GM20431 (cell line): ENCODE measurements around the gene RFNG.

Experiments used
- in situ Hi-C: fragments of 300-500 bp; cut with MseI, MboI; formaldehyde crosslinking; loops from one replicate; pipeline ENCODE4 v1.15.0; 2020; ENCODE audit warnings: low sequenced_read_pairs; ENCODE audit not compliant: unreplicated experiment

RFNG gene

DNA sequence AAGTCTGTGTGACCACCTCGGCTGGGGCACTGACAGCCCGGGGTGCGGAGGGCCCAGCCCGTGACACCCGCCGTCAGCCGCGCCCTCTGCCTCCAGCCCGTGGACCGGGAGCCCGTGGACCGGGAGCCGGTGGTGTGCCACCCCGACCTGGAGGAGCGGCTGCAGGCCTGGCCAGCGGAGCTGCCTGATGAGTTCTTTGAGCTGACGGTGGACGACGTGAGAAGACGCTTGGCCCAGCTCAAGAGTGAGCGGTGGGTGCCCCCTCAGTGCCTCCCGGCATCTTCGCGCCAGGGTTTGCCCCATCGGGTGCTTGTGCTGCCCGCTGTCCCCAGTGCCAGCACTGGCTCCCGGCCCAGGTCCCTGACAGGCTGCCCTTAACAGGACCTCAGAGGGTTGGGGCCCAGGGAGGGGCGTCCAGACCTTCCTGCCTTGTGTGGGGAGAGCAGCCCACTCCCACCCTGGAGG is 42.6 kb downstream of the RFNG start:
- in situ Hi-C loops, result no loop called here

DNA sequence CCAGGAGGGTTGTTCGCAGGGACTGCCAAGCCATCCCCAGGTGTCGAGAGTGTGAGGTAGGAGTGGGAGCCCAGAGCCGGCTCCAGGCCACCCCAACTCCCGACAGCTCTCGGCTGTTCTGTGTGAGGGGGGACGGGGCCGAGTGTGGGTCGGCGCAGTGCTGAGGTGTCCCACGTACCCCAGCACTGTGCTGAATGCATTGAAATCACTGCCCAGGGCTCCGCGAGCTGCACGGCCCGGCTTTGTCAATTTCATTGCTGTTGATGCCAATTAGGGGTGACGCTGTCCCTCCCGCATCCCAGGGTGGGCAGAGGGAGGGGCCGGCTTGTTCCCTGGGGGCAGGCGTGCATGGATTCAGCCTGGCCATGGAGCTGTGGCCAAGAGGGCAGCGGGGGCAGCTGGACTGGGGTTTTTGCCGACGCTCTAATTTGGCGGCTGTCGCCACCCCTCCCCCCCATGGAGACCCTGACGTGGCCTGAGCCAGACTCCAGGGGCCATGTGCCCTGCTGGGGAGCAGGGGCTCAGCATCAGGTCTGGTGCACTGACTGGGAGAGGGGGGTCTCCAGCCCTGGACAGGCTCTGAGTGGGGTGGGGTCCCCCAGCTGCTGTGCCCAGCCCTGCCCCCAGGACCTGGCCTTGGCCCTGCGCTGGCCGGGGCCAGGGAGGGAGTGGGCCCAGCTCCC is 43.2 kb downstream of the RFNG start:
- in situ Hi-C loops, result no loop called here

DNA sequence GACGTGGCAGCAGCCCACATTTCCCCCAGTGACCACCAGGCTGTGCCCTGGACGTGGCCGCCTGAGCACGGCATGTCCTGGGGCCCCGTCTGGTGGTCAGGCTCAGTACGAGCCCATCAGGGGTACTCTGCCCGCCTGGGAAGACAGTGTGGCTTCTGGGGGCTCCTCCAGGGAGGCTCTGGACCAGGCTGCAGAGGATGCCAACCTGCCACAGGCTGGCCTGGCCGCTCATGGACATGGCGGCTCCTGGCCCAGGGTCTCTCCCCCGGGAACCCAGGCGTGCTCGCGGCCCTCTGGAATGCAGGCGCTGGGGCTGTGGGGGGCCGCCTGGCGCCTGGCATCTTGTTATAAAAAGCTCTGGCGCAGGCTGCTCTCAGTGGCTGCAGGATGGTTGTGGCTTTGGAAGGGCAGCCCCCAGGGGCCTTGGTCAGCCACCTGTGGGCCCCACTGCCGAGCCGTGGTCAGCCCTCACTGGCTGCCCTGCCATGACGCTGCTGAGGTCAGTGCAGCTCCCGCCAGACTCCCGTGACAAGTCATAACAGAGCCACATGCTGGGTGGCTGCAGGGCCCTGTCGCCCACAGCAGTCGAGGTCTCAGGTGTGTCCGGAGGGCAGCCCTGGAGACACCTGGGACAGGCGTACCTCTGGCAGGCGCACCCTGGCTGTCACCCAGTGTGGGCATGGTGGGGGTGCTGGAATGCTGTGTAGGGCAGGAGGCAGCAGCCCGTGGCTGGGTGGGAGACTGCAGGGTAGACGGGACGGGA is 43.9 kb downstream of the RFNG start:
- in situ Hi-C loops, result no loop called here

DNA sequence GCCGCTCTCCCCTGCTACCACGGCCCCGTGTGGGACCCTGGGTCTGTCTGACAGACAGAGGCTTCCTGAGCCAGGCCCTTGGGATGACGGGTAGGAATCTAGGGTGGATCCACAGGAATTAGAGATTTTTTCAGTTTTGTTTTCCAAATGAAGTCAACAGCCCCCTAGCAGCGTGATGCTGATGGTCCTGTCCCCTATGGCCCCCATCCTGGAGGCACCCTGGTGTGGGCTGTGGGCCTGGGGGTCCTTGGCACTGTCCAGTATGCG is 44.5 kb downstream of the RFNG start:
- in situ Hi-C loops, result no loop called here

DNA sequence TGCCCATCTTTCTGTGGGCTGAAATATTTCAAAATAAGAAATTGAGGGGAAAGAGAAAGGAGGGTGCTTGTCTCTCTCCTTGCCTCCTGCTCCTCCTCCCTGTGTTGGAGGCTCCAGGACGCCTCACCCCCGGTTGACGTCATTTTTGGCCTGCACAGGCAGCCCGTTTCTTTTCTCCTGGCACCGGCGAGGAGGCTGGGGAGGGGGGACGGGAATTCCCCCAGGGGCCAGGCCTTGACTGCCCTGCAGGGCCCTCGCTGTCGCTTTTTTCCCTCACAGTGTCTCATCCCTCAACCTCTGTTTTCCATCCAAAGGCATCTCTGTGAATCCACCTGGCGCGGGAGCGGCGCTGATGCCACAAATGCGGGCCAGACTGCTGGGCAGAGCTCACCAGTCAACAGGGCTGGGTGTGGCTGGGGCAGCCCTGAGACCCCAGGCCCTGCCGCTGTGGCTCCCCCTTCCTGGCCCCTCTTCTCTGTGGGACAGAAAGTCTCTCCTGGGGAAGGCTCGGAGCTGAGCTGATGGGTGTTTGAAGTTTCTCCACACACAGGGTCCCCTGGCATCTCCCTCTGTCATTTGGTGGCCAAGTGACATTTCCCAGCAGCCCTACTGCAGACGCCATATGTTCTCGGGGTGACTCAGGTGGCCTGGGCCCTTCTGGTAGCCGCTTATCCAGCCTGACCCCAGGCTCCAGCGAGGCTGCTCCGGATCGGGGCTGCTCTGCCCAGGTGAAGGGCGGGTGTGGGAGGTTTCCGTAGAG is 45.0 kb downstream of the RFNG start:
- in situ Hi-C loops, result no loop called here

DNA sequence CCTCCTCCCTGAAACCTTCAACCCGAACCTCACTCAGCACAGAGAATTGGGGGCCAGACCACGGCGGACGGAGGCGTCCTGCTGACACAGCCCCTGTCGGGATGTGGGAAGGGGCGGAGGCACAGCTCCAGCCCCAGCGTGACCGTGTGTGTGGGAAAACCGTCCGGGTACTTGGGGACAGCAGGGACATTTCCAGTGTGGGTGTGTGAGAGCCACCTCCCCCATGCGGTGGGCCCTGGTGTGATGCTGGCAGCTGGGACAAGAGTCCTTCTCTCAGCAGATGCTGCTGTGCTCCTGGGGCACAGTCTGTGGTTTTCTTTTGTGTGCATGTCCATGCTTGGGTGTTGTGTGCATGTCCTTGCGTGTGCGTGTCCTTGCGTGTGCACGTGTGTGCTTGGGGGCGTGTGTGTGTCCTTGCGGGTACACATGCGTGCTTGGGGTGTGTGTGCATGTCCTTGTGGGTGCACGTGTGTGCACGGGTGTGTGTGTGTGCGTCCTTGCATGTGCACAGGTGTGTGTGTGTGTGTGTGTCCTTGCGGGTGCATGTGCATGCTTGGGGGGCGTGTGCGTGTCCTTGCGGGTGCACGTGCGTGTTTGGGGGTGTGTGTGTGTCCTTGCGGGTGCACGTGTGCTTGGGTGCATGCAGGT is 45.8 kb downstream of the RFNG start:
- in situ Hi-C loops, result no loop called here

DNA sequence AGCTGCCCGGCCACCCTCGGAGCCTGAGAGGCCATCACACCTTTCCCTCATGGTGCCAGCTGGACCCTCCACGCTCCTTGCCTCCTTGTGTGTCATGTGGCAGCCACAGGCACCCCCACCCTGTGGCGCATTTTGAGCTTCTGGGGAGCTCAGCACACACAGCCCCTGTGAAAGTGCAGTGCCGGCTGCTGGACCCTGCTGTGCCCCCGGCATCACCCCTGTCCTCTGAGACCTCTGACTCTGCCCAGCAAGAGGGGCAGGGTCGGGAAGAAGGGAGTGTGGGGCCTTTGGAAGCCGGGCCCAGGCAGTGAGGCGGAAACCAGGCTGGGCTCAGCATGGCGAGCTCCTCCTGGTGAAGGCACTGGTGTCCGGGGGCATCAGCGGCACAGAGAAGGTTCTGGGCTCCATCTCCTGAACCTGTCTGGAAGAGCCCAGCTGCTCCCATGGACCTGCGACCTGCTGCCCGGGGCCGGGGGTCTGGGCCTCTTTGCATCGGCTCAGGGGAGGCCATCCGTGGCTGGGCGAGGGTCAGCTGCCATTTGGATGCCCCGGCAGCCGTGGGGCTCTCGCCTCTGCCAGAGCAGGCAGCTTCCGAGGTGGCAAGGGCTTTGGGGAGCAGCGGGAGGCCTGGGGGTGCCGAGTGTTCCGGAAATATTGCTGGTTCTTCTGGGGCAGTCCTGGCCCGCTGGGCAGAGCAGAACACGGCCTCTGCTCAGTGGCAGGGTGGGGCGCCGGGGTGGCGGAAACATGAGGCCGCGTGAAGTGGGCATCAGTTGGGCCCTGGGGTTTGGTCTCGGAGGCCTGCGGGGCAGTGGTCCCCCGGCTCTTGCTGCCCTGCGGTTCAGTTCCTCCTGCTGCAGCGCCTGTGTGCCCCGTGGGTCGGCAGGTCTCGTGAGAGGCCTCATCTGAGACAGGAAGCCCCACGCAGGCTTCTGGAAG is 46.8 kb downstream of the RFNG start:
- in situ Hi-C loops, result no loop called here

DNA sequence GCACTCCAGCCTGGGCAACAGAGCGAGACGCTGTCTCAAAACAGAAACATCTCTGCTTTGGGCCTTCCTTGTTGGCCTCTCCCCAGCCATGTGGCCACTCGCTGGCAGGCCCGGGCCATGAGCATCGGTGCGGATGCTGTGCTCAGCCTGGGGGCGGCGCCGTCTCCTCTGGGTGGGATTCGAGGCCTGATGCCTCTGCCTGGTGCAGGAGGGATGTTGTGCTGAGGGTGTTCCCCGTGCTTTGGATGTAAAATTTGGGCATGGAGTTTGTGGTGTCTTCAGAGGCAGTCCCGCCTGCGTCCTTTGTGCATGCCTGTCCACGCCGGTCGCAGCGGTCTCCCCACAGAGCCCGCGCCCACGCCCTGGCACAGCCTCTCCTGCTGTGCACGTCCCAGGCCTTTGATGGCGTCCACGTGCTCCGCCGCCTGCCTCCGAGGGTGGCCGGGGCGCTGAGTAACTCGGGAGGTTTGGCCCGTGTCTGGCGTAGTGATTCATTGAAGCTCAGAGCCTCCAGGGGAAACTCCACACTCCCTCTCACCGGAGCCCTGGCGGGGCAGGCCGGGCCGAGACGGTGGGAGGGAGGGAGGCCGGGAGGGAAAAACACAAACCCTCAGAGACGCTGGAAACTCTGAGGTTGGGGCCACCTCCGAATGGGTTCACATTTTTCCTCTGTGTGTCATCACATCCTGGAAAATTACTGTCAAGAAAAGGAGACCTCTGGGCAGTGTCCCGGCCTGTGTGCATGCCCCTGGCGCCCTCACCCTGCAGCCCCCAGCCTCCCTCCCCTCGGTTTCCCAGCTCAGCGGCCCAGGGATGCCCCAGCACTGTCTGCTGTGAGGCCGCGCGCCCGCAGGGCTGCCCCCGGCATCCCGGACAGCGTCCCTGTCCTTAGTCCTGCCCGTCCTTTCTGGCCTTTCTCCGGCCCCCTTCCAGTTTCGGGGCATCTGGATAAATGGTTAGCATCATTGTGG is 47.9 kb downstream of the RFNG start:
- in situ Hi-C loops, result no loop called here

DNA sequence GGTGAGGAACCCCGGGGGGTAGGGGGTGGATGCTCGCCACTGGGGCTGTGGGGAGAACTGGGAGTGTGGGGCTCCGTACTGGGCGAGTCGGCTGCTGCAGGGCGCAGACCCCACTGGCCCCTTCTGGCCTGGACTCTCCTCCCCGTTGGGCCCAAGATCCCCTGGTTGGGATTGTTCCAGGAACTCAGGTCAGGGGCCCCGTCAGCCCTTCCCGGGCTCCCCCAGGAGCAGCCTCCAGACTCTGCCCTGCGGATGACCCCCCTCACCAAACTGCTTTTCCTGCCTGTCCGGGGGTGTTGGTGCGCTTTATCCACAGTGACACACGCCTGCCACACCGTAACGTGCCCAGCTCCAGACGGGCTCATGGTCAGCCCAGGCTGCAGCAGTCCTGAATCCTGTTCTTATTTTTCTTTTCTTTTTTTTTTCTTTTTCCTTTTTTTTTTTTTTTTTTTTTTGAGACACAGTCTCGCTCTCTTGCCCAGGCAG is 50.0 kb downstream of the RFNG start:
- in situ Hi-C loops, result no loop called here

DNA sequence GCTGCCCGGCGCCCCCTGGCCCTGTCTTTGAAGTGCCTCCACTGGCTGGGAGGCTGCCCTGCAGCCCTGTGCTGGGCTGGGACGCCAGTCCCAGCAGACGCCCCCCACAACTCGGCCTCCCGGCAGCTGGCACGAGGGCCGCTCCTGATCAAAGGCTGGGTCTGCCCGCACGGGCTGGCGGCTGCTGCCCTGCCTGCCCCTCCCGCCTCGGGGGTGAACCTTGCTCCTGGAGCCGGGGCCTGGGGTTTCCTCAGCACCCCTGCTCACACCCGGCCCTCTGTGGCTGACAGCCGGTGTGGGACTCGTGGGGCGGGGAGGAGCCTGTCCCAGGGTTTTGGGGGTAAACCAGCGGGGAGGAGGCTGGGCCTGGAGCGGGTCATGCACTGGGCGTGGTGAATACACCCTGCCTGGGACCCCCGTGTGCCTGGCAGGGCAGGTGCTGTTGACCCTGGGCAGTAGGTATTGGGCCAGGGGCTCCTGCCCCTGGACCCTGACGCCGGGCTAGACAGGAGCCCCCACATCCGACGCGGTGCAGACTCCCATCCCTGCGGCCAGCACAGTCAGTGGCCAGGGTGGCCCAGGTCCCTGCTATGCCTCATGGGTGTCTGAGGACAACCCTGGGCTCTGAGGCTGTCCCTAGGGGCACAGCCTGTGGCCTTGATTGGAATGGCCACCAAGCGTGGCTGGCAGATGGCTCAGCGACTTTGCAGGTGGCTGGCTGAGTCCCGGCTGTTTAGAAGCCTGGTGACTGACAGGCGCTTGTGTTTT is 50.6 kb downstream of the RFNG start:
- in situ Hi-C loops, result no loop called here

DNA sequence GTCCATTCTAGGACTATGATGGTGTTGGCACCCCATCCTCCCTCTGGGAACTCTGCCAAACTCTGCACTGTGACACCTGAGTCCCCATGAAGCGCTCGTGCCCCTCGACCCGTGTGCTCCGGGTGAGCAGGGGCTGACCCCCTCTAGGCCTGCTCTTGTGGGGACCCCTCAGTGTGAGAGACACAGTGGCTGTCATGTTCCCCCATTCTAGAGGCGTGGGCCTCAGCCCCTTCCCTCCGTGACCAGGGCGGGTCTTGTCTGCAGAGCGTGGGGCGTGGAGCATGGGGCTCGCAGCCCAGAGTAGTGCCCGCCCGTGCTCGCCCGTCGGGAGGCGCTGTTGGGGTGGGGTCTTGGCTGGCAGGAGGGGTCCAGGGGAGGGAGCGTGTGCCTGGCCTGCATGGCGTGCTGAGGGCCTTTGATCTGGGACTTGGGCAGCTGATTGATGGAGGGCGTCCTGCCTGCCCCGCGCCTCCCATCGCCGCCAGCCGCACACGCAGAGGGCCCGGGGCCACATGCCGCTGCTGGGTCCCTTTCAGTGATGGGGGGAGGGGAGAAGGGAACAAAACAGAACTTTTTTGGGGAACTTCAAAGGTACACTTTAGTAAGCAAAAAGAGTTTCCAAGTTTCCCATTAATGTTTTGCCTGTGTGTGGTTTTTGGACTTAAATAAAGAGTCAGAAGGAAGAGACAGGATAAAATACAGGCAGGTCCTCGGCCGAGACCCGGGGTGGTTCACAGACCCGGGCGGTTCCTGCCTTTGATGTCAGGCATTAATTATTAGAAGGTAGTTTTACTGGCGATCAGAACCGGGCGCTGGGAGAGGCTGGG is 51.4 kb downstream of the RFNG start:
- in situ Hi-C loops, result no loop called here

DNA sequence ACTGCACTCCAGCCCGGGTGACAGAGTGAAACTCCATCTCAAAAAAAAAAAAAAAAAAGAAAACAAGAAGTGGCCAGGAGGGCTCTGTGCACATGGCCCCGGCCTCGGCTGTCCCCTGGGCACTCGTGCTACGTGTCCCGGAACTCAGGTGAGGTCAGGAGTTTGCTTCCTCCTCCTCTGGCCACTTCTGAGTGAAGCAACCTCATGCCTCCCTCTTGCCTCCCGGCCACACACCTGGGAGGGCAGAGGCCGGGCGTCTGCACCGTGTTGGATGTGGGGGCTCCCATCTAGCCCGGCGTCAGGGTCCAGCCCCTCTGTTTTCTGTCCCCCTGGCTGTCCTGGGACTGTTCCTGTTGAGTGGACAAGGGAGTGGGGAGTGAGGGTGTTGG is 52.0 kb downstream of the RFNG start:
- in situ Hi-C loops, result no loop called here

DNA sequence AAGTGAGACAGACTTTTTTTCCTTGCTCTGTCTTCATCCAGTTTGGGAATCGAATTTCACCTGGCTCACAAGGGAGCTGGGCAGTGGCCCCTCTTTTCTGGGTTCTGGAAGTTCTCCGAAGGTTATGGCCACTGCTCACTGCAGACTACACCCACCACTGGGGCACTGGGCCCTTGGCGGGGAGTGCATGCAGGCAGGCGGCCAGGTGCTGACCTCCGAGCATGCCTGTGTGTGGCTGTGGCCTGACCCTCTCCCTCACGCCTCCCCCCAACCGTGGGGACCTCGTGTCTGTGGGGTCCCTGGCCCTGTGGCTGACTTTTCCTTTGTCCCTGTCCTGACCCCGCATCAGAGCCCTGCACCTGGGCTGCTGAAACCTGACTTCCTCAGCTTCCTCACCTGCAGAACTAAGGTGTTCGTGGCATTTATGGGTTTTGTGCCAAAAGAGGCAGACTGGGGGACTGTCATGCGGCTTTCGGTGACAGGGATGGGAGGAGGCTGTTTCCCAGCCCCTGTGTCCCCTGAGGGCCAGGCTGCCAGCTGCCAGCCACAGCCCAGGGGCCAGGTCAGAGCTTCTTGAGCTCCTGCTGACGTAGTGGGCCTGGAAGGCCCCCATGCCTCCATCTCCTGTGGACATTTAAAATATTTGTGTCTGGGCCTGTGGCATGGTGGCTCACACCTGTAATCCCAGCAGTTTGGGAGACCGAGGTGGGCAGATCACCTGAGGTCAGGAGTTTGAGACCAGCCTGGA is 52.7 kb downstream of the RFNG start:
- in situ Hi-C loops, result no loop called here

DNA sequence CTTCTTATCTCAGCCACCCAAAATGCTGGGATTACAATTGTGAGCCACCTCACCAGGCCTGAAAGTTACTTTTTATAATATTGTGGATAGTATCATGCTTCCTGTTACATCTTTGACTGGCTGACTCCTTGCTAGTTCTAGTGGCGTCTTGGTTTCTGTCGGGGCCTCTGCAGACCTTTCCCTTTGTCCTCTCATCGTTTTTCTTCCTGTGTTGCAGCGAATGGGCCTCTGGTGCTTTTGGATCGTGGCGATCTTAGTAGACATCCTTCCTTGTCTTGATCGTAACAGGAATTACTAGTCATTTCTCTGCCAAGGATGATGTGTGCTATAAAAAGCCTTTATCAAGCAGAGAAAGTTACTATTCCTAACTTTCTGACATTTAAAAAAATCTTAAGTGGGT is 53.4 kb downstream of the RFNG start:
- in situ Hi-C loops, result no loop called here
